SK-N-SH (cell line): ENCODE data around the gene ARHGEF6. TPM values are rescaled to one million over a fixed set of nuclear protein-coding genes. Genes with fewer than 3 reads are reported as not detected.

ENCODE experiments used
- CTCF ChIA-PET: fragments of 300-600, 350-600 bp; formaldehyde crosslinking; extraction: SDS; loops from one replicate; lab custom pipeline; 2021; lab: Yijun Ruan, JAX
- POLR2A ChIA-PET: fragments of 350-600 bp; sonication (Branson Sonifier 250); formaldehyde crosslinking; extraction: SDS; loops from one replicate; lab custom pipeline; 2020; ENCODE audit warnings: antibody characterized with exemption, inconsistent platforms; lab: Yijun Ruan, JAX
- DNase-seq: peaks from one replicate; pipeline ENCODE4 v3.0.0; 2012
- H2AFZ ChIP-seq: fragments of 200-600 bp; sonication (generic); 2 replicates; pipeline ENCODE4 v1.8.1; 2016; ENCODE audit warnings: antibody characterized with exemption, mild to moderate bottlenecking, low read depth
- H3F3A ChIP-seq: fragments of 200-600 bp; sonication (generic); replicated peaks from 2 replicates; pipeline ENCODE3; 2016; ENCODE audit warnings: antibody characterized with exemption, mild to moderate bottlenecking; ENCODE audit not compliant: insufficient read depth
- H3K27ac ChIP-seq, 2 experiments: fragments of 200-500 bp in 1 of 2; fragments of 200-600 bp in 1 of 2; sonication (Bioruptor generic) in 1 of 2; sonication (generic), shearing (Covaris generic) in 1 of 2; 2 replicates each; pipeline versions ENCODE4 v1.5.1 to v1.6.1; 2014 to 2016; ENCODE audit warnings: low read depth in 2 of 2, inconsistent platforms in 1 of 2, low read length in 1 of 2, mild to moderate bottlenecking in 1 of 2, mixed read lengths in 1 of 2
- H3K27me3 ChIP-seq: fragments of 200-600 bp; sonication (generic), shearing (Covaris generic); 2 replicates; pipeline ENCODE4 v1.6.1; 2016; ENCODE audit warnings: mixed run types; ENCODE audit not compliant: insufficient read depth
- H3K36me3 ChIP-seq, 2 experiments: fragments of 200-500 bp in 1 of 2; fragments of 200-600 bp in 1 of 2; sonication (Bioruptor generic) in 1 of 2; sonication (generic) in 1 of 2; replicated peaks in 1 of 2; 2 replicates each; pipeline versions ENCODE3 to v1.5.1; 2014 to 2016; ENCODE audit warnings: low read length in 1 of 2, mild to moderate bottlenecking in 1 of 2; ENCODE audit not compliant: insufficient read depth in 2 of 2, control insufficient read depth in 1 of 2
- H3K4me1 ChIP-seq, 2 experiments: fragments of 200-500 bp in 1 of 2; fragments of 200-600 bp in 1 of 2; sonication (Bioruptor generic) in 1 of 2; sonication (generic), shearing (Covaris generic) in 1 of 2; 2 replicates each; pipeline versions ENCODE4 v1.5.1 to v1.6.1; 2014 to 2016; ENCODE audit warnings: low read depth in 1 of 2, low read length in 1 of 2, mixed run types in 1 of 2; ENCODE audit not compliant: insufficient read depth in 2 of 2, control insufficient read depth in 1 of 2
- H3K4me2 ChIP-seq: fragments of 200-600 bp; sonication (generic), shearing (Covaris generic); 2 replicates; pipeline ENCODE4 v1.6.1; 2017; ENCODE audit warnings: mixed run types
- H3K4me3 ChIP-seq, 2 experiments: fragments of 200-500 bp in 1 of 2; fragments of 200-600 bp in 1 of 2; sonication (Bioruptor generic) in 1 of 2; sonication (generic), shearing (Covaris generic) in 1 of 2; 2 replicates each; pipeline versions ENCODE4 v1.5.1 to v1.8.1; 2014 to 2016; ENCODE audit warnings: low read depth in 2 of 2, inconsistent platforms in 1 of 2, low read length in 1 of 2, mild to moderate bottlenecking in 1 of 2, mixed read lengths in 1 of 2, moderate library complexity in 1 of 2
- H3K79me2 ChIP-seq: fragments of 200-600 bp; sonication (generic); 2 replicates; pipeline ENCODE4 v1.8.1; 2017; ENCODE audit warnings: mild to moderate bottlenecking; ENCODE audit not compliant: insufficient read depth
- H3K9ac ChIP-seq: fragments of 200-600 bp; sonication (generic); 2 replicates; pipeline ENCODE4 v1.6.1; 2017; ENCODE audit warnings: mixed run types
- H3K9me2 ChIP-seq: fragments of 200-600 bp; sonication (generic); 2 replicates; pipeline ENCODE4 v1.6.1; 2017; ENCODE audit warnings: mixed run types
- H3K9me3 ChIP-seq: fragments of 200-600 bp; sonication (generic); 2 replicates; pipeline ENCODE4 v1.6.1; 2017; ENCODE audit warnings: mixed run types, mild to moderate bottlenecking, moderate library complexity
- H4K20me1 ChIP-seq: fragments of 200-600 bp; sonication (generic); 2 replicates; pipeline ENCODE4 v1.6.1; 2017; ENCODE audit warnings: mild to moderate bottlenecking, mixed run types; ENCODE audit not compliant: insufficient read depth
- CHD2 ChIP-seq: fragments of 150-350 bp; IDR thresholded peaks from 2 replicates; pipeline ENCODE4 v1.6.1; 2018; ENCODE audit warnings: low read length; ENCODE audit not compliant: partially characterized antibody
- ELF1 ChIP-seq: IDR thresholded peaks from 2 replicates; pipeline ENCODE4 v1.4.0; 2012
- EP300 ChIP-seq, 2 experiments: IDR thresholded peaks; 2 replicates each; pipeline versions ENCODE4 v1.4.0 to v1.6.1; 2012; ENCODE audit warnings: borderline replicate concordance in 1 of 2, low read depth in 1 of 2, low read length in 1 of 2
- FOSL2 ChIP-seq: IDR thresholded peaks from 2 replicates; pipeline ENCODE4 v1.4.0; 2012; ENCODE audit warnings: low read depth, mild to moderate bottlenecking, moderate library complexity, borderline replicate concordance
- FOXM1 ChIP-seq: IDR thresholded peaks from 2 replicates; pipeline ENCODE4 v1.4.0; 2012; ENCODE audit warnings: low read depth, mild to moderate bottlenecking
- GABPA ChIP-seq: IDR thresholded peaks from 2 replicates; pipeline ENCODE4 v1.4.0; 2012; ENCODE audit warnings: low read depth, mild to moderate bottlenecking
- GATA2 ChIP-seq: sonication (generic); formaldehyde crosslinking; IDR thresholded peaks from 2 replicates; pipeline ENCODE4 v1.5.0; 2020; ENCODE audit warnings: mild to moderate bottlenecking, missing genetic modification reagents
- MXI1 ChIP-seq: IDR thresholded peaks from 2 replicates; pipeline ENCODE4 v1.6.1; 2012; ENCODE audit warnings: mild to moderate bottlenecking, low read depth, low read length, improper control_type of control experiment
- NFIC ChIP-seq: IDR thresholded peaks from 2 replicates; pipeline ENCODE4 v1.4.0; 2012; ENCODE audit warnings: borderline replicate concordance
- POLR2AphosphoS5 ChIP-seq: IDR thresholded peaks from 2 replicates; pipeline ENCODE4 v1.6.1; 2012; ENCODE audit warnings: low read depth, low read length
- RAD21 ChIP-seq: IDR thresholded peaks from 2 replicates; pipeline ENCODE4 v1.6.1; 2012; ENCODE audit warnings: mild to moderate bottlenecking, low read length
- RXRA ChIP-seq: IDR thresholded peaks from 2 replicates; pipeline ENCODE4 v1.4.0; 2012; ENCODE audit warnings: low read depth, mild to moderate bottlenecking, borderline replicate concordance
- SMC3 ChIP-seq: IDR thresholded peaks from 2 replicates; pipeline ENCODE4 v1.6.1; 2012; ENCODE audit warnings: low read depth, low read length, improper control_type of control experiment
- TEAD4 ChIP-seq: IDR thresholded peaks from 2 replicates; pipeline ENCODE4 v1.4.0; 2012; ENCODE audit warnings: mild to moderate bottlenecking, borderline replicate concordance; ENCODE audit not compliant: insufficient read depth
- WGBS: methylation state at CpG from one replicate; pipeline ENCODE4 v1.1.6; 2017; ENCODE audit warnings: low lambda C conversion rate; 5-methylcytosine and 5-hydroxymethylcytosine counted together
- polyA plus RNA-seq, 3 experiments: library from polyadenylated mRNA; depleted of rRNA; stranded (reverse); fragments of >200 nt; gene quantifications; 2 replicates each; pipeline ENCODE4 v1.2.3, GENCODE V29; 2012
- TF ChIP-seq, protein P1 (sequence below): IDR thresholded peaks from 2 replicates; pipeline ENCODE4 v1.6.1; 2012; ENCODE audit warnings: mild to moderate bottlenecking, low read depth, low read length, moderate library complexity
- TF ChIP-seq, protein P2 (sequence below): fragments of 150-350 bp; IDR thresholded peaks from 2 replicates; pipeline ENCODE4 v1.6.1; 2016; ENCODE audit warnings: mild to moderate bottlenecking, low read depth, low read length
- TF ChIP-seq, protein P3 (sequence below): IDR thresholded peaks from 2 replicates; pipeline ENCODE4 v1.4.0; 2012; ENCODE audit warnings: low read depth, borderline replicate concordance
- TF ChIP-seq, protein P4 (sequence below): IDR thresholded peaks from 2 replicates; pipeline ENCODE4 v1.4.0; 2012; ENCODE audit warnings: low read depth
- TF ChIP-seq, protein P5 (sequence below): IDR thresholded peaks from 2 replicates; pipeline ENCODE4; 2012
- TF ChIP-seq, protein P6 (sequence below): IDR thresholded peaks from 2 replicates; pipeline ENCODE4 v1.4.0; 2012; ENCODE audit warnings: low read depth, borderline replicate concordance

Gene ARHGEF6
- polyA plus RNA-seq, 1 of the 3 experiments (the other 2 are of a cell fraction) = 2.7 TPM

DNA sequence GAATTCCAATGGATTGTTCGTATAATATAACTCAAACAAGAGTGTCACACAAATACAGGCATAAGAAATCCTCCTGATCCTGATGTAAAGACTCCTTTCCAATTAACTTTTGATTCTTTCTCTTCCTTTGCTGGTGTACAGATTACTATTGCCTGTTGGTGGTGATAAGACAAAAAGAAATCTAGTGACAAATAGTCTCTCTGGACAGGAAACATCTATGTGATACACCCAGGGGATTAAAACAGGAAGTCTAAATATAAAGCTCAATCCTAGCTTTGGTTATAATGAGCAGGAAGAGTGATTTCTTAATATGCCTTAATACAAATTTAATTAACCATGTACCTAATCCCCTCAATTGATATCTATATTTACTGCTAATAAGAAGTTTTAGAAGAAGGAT lies 45.1 kb downstream of the ARHGEF6 start:
- Histone ChIP-seq H3K4me3 (no peak overlapping the region), H3K27me3 (no peaks in the 10 kb centered on the region; the same call in 1 of the 2 replicates), H3K4me1 (no peaks in the 10 kb centered on the region), H4K20me1 (no peaks in the 10 kb centered on the region), H3K9me3 (no peaks in the 10 kb centered on the region), H3K9me2 (no peaks in the 10 kb centered on the region), H3K9ac (no peak overlapping the region), H3K27ac (no peak overlapping the region), H3K79me2 (no peaks in the 10 kb centered on the region), H3K36me3 (no peaks in the 10 kb centered on the region), H3F3A (no peaks in the 10 kb centered on the region), H2AFZ (no peak overlapping the region), H3K4me2 (no peak overlapping the region)
- ChIA-PET CTCF (no interaction called here), POLR2A (no interaction called here)
- TF ChIP-seq CHD2 = no peak
- TF ChIP-seq, protein P1, sequence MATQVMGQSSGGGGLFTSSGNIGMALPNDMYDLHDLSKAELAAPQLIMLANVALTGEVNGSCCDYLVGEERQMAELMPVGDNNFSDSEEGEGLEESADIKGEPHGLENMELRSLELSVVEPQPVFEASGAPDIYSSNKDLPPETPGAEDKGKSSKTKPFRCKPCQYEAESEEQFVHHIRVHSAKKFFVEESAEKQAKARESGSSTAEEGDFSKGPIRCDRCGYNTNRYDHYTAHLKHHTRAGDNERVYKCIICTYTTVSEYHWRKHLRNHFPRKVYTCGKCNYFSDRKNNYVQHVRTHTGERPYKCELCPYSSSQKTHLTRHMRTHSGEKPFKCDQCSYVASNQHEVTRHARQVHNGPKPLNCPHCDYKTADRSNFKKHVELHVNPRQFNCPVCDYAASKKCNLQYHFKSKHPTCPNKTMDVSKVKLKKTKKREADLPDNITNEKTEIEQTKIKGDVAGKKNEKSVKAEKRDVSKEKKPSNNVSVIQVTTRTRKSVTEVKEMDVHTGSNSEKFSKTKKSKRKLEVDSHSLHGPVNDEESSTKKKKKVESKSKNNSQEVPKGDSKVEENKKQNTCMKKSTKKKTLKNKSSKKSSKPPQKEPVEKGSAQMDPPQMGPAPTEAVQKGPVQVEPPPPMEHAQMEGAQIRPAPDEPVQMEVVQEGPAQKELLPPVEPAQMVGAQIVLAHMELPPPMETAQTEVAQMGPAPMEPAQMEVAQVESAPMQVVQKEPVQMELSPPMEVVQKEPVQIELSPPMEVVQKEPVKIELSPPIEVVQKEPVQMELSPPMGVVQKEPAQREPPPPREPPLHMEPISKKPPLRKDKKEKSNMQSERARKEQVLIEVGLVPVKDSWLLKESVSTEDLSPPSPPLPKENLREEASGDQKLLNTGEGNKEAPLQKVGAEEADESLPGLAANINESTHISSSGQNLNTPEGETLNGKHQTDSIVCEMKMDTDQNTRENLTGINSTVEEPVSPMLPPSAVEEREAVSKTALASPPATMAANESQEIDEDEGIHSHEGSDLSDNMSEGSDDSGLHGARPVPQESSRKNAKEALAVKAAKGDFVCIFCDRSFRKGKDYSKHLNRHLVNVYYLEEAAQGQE = no peak
- no peak for TF ChIP-seq FOSL2
- no peak for TF ChIP-seq EP300 (IDR thresholded peaks at IDR 0.05; ENCODE audit: borderline replicate concordance in 1 of 2, low read depth in 1 of 2, low read length in 1 of 2)
- TF ChIP-seq NFIC = no peak
- TF ChIP-seq, protein P2, sequence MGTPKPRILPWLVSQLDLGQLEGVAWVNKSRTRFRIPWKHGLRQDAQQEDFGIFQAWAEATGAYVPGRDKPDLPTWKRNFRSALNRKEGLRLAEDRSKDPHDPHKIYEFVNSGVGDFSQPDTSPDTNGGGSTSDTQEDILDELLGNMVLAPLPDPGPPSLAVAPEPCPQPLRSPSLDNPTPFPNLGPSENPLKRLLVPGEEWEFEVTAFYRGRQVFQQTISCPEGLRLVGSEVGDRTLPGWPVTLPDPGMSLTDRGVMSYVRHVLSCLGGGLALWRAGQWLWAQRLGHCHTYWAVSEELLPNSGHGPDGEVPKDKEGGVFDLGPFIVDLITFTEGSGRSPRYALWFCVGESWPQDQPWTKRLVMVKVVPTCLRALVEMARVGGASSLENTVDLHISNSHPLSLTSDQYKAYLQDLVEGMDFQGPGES = no peak
- no peak for TF ChIP-seq RAD21
- TF ChIP-seq, protein P3, sequence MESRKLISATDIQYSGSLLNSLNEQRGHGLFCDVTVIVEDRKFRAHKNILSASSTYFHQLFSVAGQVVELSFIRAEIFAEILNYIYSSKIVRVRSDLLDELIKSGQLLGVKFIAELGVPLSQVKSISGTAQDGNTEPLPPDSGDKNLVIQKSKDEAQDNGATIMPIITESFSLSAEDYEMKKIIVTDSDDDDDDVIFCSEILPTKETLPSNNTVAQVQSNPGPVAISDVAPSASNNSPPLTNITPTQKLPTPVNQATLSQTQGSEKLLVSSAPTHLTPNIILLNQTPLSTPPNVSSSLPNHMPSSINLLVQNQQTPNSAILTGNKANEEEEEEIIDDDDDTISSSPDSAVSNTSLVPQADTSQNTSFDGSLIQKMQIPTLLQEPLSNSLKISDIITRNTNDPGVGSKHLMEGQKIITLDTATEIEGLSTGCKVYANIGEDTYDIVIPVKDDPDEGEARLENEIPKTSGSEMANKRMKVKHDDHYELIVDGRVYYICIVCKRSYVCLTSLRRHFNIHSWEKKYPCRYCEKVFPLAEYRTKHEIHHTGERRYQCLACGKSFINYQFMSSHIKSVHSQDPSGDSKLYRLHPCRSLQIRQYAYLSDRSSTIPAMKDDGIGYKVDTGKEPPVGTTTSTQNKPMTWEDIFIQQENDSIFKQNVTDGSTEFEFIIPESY = no peak
- TF ChIP-seq, protein P4, sequence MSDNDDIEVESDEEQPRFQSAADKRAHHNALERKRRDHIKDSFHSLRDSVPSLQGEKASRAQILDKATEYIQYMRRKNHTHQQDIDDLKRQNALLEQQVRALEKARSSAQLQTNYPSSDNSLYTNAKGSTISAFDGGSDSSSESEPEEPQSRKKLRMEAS = no peak
- TF ChIP-seq FOXM1 = no peak
- no peak for TF ChIP-seq MXI1
- no peak for TF ChIP-seq TEAD4
- no peak for TF ChIP-seq RXRA
- no peak for TF ChIP-seq GATA2
- TF ChIP-seq SMC3 = no peak
- TF ChIP-seq GABPA = no peak
- TF ChIP-seq POLR2AphosphoS5 = no peak
- TF ChIP-seq, protein P5, sequence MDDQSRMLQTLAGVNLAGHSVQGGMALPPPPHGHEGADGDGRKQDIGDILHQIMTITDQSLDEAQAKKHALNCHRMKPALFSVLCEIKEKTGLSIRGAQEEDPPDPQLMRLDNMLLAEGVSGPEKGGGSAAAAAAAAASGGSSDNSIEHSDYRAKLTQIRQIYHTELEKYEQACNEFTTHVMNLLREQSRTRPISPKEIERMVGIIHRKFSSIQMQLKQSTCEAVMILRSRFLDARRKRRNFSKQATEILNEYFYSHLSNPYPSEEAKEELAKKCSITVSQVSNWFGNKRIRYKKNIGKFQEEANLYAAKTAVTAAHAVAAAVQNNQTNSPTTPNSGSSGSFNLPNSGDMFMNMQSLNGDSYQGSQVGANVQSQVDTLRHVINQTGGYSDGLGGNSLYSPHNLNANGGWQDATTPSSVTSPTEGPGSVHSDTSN = no peak
- no peak for TF ChIP-seq ELF1
- TF ChIP-seq, protein P6, sequence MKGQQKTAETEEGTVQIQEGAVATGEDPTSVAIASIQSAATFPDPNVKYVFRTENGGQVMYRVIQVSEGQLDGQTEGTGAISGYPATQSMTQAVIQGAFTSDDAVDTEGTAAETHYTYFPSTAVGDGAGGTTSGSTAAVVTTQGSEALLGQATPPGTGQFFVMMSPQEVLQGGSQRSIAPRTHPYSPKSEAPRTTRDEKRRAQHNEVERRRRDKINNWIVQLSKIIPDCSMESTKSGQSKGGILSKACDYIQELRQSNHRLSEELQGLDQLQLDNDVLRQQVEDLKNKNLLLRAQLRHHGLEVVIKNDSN = no peak
- 67% methylated on average over 1 of the region's 1 CpG for WGBS
- no peak for DNase-seq
